ENCODE data around the gene BCL2L1.

DNA sequence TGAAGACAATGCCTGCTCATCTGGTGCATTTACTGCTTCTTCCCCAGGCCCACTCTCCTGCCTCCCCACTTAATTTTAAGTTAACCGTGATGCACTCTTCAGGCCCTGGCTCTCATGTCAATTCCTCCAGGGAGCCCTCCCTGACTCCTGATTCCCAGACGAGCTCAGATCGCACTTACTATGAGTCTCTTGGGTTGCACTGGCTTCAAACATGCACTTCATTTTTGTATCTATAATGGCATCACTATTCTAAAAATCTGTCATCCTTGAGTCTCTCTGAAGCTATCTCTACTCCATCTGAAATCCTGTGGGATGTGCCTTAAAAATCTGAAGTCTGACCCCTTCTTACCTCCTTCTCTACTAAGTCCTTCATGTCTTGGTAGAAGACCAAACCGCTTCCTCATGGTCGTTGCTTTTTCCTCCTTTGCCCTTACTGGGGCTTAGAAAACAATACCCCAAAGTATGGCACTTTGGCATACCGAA is 60.3 kb downstream of the BCL2L1 start:
- TF ChIP-seq CTCF (IDR thresholded peaks at IDR 0.05) (no peak), EZH2phosphoT487 (IDR thresholded peaks at IDR 0.05) (no peak), EZH2 (IDR thresholded peaks at IDR 0.05) (no peak)

Measured in neural progenitor cell (in vitro differentiated cells).